Heart left ventricle (tissue), 16 donors: ENCODE measurements around the gene ADGB. TPM values are rescaled to one million over a fixed set of nuclear protein-coding genes. Genes with fewer than 3 reads are reported as not detected.

Source experiments
- ATAC-seq, 4 donors: fragments of 200-7000 bp; cut with Tn5 transposase; one replicate each; pipeline ENCODE4 v1.9.1; 2020 to 2022; ENCODE audit warnings: moderate library complexity in 4 of 4, mild to moderate bottlenecking in 3 of 4, moderate number of reproducible peaks in 1 of 4
- DNase-seq, 5 donors: peaks; one replicate each; pipeline ENCODE4 v3.0.0-alpha.2; 2020
- H3K27ac ChIP-seq, 12 donors: fragments of 200-600 bp; sonication (generic) in 4 of 12; one replicate each; pipeline versions ENCODE4 v1.5.0 to v1.8.0; 2016 to 2022; ENCODE audit warnings: mild to moderate bottlenecking in 2 of 12
- H3K27me3 ChIP-seq, 9 donors: fragments of 200-600 bp; sonication (generic) in 2 of 9; one replicate each; pipeline versions ENCODE4 v1.5.1 to v1.8.0; 2016 to 2022; ENCODE audit warnings: mild to moderate bottlenecking in 3 of 9
- H3K36me3 ChIP-seq, 9 donors: fragments of 200-600 bp; sonication (generic) in 2 of 9; one replicate each; pipeline versions ENCODE4 v1.5.0 to v1.8.0; 2018 to 2022; ENCODE audit warnings: mild to moderate bottlenecking in 2 of 9
- H3K4me1 ChIP-seq, 12 donors: fragments of 200-600 bp; sonication (generic) in 4 of 12; one replicate each; pipeline versions ENCODE4 v1.5.0 to v1.8.0; 2016 to 2022; ENCODE audit warnings: mild to moderate bottlenecking in 3 of 12
- H3K4me3 ChIP-seq, 12 donors: fragments of 200-600 bp; sonication (generic) in 4 of 12; one replicate each; pipeline versions ENCODE4 v1.5.0 to v1.8.0; 2017 to 2022; ENCODE audit warnings: mild to moderate bottlenecking in 9 of 12, moderate library complexity in 4 of 12
- H3K9me3 ChIP-seq, 12 donors: fragments of 200-600 bp; sonication (generic) in 4 of 12; one replicate each; pipeline versions ENCODE4 v1.5.0 to v1.8.0; 2016 to 2022; ENCODE audit warnings: mild to moderate bottlenecking in 1 of 12
- POLR2A ChIP-seq, 2 donors: fragments of 450-650 bp; IDR thresholded peaks; one replicate each; pipeline ENCODE4 v1.6.1; 2017; ENCODE audit warnings: antibody characterized with exemption in 2 of 2, mild to moderate bottlenecking in 2 of 2, moderate library complexity in 2 of 2
- WGBS, 4 donors: extraction: QIAGEN DNeasy Blood & Tissue Kit in 2 of 4; methylation state at CpG; one replicate each; pipeline versions ENCODE4 v1.1.5 to v1.1.7; 2013 to 2018; 5-methylcytosine and 5-hydroxymethylcytosine counted together
- intact Hi-C, 10 donors: fragments of 100-400 bp; cut with DNase I; formaldehyde crosslinking; loops; one replicate each; pipeline versions ENCODE4 v1.11.1 to v1.14.2; 2022
- polyA plus RNA-seq, 2 donors: library from polyadenylated mRNA; stranded (reverse); fragments of 200-250 nt; gene quantifications; one replicate each; pipeline ENCODE4 v1.2.3, GENCODE V29; 2013
- total RNA-seq, 9 donors: library from RNA; depleted of rRNA in 2 of 9; stranded (reverse); fragments of >200 nt in 2 of 9; fragmentation: NEBNext Ultra II Directional in 3 of 9; extraction: Animal tissue kit (Norgen Biotek cat#: 25700) in 3 of 9; gene quantifications; one replicate each; pipeline versions ENCODE4 v1.1.0 to v1.2.4, GENCODE V29; 2016 to 2023
- TF ChIP-seq, protein P1 (sequence below), 12 donors: fragments of 200-600 bp; sonication (generic) in 4 of 12; IDR thresholded peaks; one replicate each; pipeline versions ENCODE4 v1.5.0 to v1.8.0; 2018 to 2022; ENCODE audit warnings: antibody characterized with exemption in 12 of 12, mild to moderate bottlenecking in 5 of 12
- donor health status: ischemic (EF 13 %, LVEDD 7.1; RV severe dilation, severe dysfunction).
- donor health status: healthy with polysubstance abuse.
- donor health status: DM: no; HTN: yes; CAD: no.
- donor health status: DM: no; HTN: no; CAD: no.
- donor health status: ischemic (EF 25% LVEDD 6.9; RV normal size, moderate dysfunction).
- donor health status: ischemic (EF 25% LVEDD 5.7; RV mildly dilated, moderate dysfunction).
- donor health status: healthy.
- donor health status: DM: yes; HTN: yes; CAD: no.
- donor health status: ischemic (EF 35%, LVEDD 5.7; RV mildly dilated, moderate dysfunction).
- donor health status: nonischemic (EF 11% LVEDD 7.7; RV severe dilation, severe dysfunction).
- donor health status: DM: yes; HTN: yes; CAD: no.
- donor health status: PGD.
- donor health status: ischemic (EF 29% LVEDD 5.4; RV normal size, mild dysfunction).
- donor health status: nonischemic (EF 23%, LVEDD 6.1; RV moderate dilation, normal function).

Gene ADGB
- total and polyA plus RNA-seq, 11 donors = not detected

DNA sequence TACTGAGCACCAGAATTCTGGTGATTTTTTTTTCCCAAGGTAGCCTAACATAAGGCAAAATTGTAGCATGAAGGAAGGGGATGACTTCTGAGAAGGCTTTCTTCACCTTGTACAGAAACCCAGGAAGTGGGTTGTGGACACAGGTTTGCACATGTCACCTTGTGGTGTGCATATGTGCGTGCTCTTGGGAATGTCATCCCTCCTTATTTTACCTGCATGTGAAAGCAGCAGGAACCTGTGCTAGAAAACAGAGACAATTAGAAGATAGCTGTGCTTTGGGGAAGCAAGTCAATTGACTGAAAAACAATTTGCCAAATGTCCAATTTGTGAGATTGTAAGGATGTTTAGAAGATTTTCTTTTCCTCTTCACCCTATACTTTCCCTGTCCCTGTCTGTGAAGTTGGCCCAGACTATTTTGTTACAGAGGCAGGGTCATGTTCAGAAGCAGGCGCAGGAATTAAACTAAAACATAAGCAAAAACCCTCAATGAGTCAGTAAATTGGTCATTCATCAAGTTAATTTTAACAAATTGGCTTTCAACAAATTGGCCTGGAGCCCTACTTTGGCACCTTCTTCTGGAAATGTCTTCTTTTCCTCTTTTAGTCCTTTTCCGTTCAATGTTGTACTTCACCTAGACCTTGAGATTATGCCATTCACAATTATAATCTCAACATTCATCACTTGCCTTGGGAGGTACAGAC lies 261.2 kb downstream of the ADGB start:
- ATAC-seq (no peak), DNase-seq (no peak)
- no peak for TF ChIP-seq POLR2A (IDR thresholded peaks at IDR 0.05)
- TF ChIP-seq, protein P1, sequence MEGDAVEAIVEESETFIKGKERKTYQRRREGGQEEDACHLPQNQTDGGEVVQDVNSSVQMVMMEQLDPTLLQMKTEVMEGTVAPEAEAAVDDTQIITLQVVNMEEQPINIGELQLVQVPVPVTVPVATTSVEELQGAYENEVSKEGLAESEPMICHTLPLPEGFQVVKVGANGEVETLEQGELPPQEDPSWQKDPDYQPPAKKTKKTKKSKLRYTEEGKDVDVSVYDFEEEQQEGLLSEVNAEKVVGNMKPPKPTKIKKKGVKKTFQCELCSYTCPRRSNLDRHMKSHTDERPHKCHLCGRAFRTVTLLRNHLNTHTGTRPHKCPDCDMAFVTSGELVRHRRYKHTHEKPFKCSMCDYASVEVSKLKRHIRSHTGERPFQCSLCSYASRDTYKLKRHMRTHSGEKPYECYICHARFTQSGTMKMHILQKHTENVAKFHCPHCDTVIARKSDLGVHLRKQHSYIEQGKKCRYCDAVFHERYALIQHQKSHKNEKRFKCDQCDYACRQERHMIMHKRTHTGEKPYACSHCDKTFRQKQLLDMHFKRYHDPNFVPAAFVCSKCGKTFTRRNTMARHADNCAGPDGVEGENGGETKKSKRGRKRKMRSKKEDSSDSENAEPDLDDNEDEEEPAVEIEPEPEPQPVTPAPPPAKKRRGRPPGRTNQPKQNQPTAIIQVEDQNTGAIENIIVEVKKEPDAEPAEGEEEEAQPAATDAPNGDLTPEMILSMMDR (IDR thresholded peaks at IDR 0.05) = no peak
- H3K36me3 ChIP-seq = no peaks in the 10 kb centered on the region
- peaks cover 0 to 4% (median 0%) of the 10 kb centered on the region in 12 donors for H3K9me3 ChIP-seq
- intact Hi-C loops = loop anchor here in 4 of 10 donors (2.0 to 10.0 kb wide), 3 partner anchors 345 to 425 kb away; partner anchors contain the start of gene STXBP5 (in 2 of the 4)
- no peak overlapping the region for H3K27ac ChIP-seq
- H3K4me3 ChIP-seq = no peak overlapping the region
- WGBS, 4 donors = 90 to 96% (median 94%) methylated on average over 3 of the region's 3 CpGs
- peaks cover 0 to 9% (median 0%) of the 10 kb centered on the region in 12 donors for H3K4me1 ChIP-seq
- H3K27me3 ChIP-seq = no peaks in the 10 kb centered on the region

DNA sequence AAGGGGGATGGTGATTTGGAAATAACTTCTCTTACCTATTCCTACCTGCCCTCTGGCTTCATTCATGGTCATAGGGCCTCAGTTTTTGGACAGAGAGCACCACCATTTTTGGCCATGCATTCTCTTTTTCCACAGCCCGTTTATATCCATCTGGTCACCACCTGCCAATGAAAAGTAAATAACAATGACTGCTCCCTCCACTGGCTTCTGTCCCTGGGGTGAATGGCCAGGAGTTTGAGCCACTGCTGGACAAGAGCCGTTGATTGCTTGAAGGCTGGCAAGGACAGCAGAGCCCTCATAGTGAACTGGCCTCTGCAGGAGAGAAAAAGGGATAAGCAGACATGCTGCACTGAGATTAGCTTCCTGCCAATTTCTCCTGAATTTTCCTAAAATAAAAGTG lies 261.8 kb downstream of the ADGB start:
- H3K27ac ChIP-seq = no peak overlapping the region
- WGBS, 4 donors = 39 to 70% (median 62%) methylated on average over 2 of the region's 2 CpGs
- no peak for DNase-seq
- TF ChIP-seq, protein P1 (IDR thresholded peaks at IDR 0.05) = no peak
- no peak for TF ChIP-seq POLR2A (IDR thresholded peaks at IDR 0.05)
- H3K4me3 ChIP-seq = no peak overlapping the region
- H3K9me3 ChIP-seq = peaks cover 0 to 4% (median 0%) of the 10 kb centered on the region in 12 donors
- no peaks in the 10 kb centered on the region for H3K27me3 ChIP-seq
- H3K36me3 ChIP-seq = no peaks in the 10 kb centered on the region
- H3K4me1 ChIP-seq = peaks cover 0 to 9% (median 0%) of the 10 kb centered on the region in 12 donors
- intact Hi-C loops = no loop called here
- no peak for ATAC-seq

DNA sequence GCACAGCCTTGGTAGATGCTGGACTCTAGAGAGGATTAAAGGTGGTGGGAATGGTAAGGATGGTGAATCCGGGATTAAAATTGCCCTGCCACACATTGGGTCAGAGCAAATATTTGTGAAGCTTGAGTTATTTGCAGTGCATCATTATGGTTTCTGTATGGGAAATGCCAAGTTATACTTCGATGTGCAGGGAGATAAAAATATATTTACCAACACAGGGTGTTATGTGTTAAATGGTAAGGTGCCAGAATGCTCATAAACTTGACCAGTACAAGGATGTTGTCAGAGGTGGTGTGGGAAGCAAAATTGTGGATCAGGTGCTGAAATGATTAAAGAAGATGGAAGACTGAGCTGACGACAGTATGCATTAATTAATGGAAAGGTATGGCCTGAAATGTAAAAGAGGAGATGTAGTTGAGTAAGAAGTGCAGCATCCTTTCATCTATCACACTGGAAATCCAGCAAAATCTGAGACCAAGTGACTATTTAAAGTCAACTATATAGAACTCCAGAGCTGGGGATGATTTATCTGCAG lies 262.3 kb downstream of the ADGB start:
- TF ChIP-seq POLR2A (IDR thresholded peaks at IDR 0.05) = no peak
- TF ChIP-seq, protein P1 (IDR thresholded peaks at IDR 0.05) = no peak
- intact Hi-C loops = no loop called here
- 81 to 89% (median 84%) methylated on average over 3 of the region's 3 CpGs for WGBS, 4 donors

DNA sequence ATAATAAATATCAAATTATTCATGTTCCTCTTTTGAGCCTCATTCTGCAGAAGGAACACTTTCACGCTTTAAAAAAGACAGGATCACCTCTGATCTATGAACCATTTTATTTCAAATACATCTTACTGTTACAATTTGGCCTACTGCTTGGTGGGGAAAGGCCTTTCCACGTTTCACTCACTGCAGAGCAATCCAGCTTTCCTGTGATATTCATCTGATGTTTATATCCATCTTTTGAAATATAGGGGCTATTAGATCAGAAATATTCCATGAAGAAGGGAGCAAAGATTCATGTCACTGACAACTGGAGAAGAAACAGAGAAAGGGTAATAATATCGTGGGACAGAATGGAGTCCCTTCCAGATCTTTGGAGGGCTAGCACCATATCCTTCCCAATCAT lies 262.9 kb downstream of the ADGB start:
- TF ChIP-seq, protein P1 (IDR thresholded peaks at IDR 0.05) = no peak
- no peak for TF ChIP-seq POLR2A (IDR thresholded peaks at IDR 0.05)
- WGBS, 4 donors = 83 to 91% (median 88%) methylated on average over 3 of the region's 3 CpGs
- intact Hi-C loops = no loop called here
- Histone ChIP-seq H3K36me3 (no peaks in the 10 kb centered on the region), H3K9me3 (peaks cover 0 to 4% (median 0%) of the 10 kb centered on the region in 12 donors), H3K27ac (no peak overlapping the region), H3K4me3 (no peak overlapping the region), H3K27me3 (no peaks in the 10 kb centered on the region), H3K4me1 (peaks cover 0 to 9% (median 0%) of the 10 kb centered on the region in 12 donors)
- no peak for DNase-seq
- no peak for ATAC-seq

More for the DNA sequence above, 262.3 kb downstream of the ADGB start:
- H3K9me3 ChIP-seq = peaks cover 0 to 4% (median 0%) of the 10 kb centered on the region in 12 donors
- H3K4me3 ChIP-seq = no peak overlapping the region
- ATAC-seq = no peak
- no peak for DNase-seq
- H3K36me3 ChIP-seq = no peaks in the 10 kb centered on the region
- no peak overlapping the region for H3K27ac ChIP-seq
- H3K27me3 ChIP-seq = no peaks in the 10 kb centered on the region
- H3K4me1 ChIP-seq = peaks cover 0 to 9% (median 0%) of the 10 kb centered on the region in 12 donors
